ENCODE measurements around the gene ZFYVE28. TPM values are rescaled to one million over a fixed set of nuclear protein-coding genes. Genes with fewer than 3 reads are reported as not detected.
A peak's percentile ranks its signal among the peaks of the same experiment; 100 is the strongest.

Gene ZFYVE28
- total and polyA plus RNA-seq, 2 donors (not counting 1 experiment from before 2014, with no cell fraction given): 5.8 to 12.1 TPM

DNA sequence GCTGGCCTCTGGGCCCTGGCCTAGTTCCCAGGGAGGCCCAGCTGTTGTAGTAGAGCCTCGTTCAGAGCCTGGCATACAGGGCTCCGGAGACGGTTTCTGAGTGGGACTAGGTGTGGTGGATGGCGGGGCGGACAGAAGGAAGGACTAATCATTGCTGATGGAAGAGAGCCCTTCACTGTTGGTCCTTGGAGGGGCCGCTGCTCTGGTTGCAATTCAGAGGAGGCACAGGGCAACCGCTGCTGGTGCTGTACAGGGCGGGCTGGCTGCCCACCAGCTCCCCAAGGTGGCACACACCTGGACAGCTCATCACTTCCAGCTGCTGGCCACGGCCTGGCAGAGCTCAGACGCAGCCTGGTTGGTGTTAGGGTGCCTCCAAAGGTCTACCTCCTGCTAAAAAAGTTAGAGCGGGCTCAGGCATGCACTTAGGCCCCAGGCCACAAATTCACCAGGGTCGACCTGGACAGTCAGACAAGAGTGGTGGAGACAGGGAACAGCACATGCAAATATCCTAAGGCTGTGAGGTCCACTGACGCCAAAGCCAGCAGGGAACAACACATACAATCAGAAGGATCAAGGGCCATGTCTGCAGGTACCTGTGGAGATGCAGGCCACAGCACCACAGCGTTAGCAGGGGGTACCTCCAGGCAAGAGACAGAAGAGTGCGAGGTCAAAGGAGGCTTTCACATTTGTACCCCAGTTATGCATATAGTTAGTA, 43.0 kb upstream of the ZFYVE28 start:
- intact Hi-C loops (cut with micrococcal nuclease): loop anchor here (5.0 kb wide), 1 partner anchor 36 kb away; no protein-coding TSS in a partner anchor
- Mint-ChIP-seq H3K27ac (no peak overlapping the region), H3K9me3 (ENCODE audit: insufficient read depth) (no peaks in the 10 kb centered on the region)

More for the DNA sequence above, 43.0 kb upstream of the ZFYVE28 start:
- 89% methylated on average over 13 of the region's 15 CpGs for WGBS (ENCODE audit: insufficient coverage)
- Mint-ChIP-seq H3K27me3 (peaks cover 3% of the 10 kb centered on the region), H3K4me1 (peaks cover 7% of the 10 kb centered on the region), H3K4me3 (peak overlapping the region; percentile 79)
- H3K36me3 ChIP-seq (replicated peaks in 1 of 2; ENCODE audit: control extremely low read depth in 1 of 2, control insufficient read depth in 1 of 2, extremely low read depth in 1 of 2, insufficient read depth in 2 of 2, low read length in 1 of 2): no peaks in the 10 kb centered on the region
- no peak for TF ChIP-seq EZH2 (IDR thresholded peaks at IDR 0.05; ENCODE audit: borderline replicate concordance, insufficient read depth, low read depth, low read length, poor library complexity, severe bottlenecking)
- TF ChIP-seq, protein P1, sequence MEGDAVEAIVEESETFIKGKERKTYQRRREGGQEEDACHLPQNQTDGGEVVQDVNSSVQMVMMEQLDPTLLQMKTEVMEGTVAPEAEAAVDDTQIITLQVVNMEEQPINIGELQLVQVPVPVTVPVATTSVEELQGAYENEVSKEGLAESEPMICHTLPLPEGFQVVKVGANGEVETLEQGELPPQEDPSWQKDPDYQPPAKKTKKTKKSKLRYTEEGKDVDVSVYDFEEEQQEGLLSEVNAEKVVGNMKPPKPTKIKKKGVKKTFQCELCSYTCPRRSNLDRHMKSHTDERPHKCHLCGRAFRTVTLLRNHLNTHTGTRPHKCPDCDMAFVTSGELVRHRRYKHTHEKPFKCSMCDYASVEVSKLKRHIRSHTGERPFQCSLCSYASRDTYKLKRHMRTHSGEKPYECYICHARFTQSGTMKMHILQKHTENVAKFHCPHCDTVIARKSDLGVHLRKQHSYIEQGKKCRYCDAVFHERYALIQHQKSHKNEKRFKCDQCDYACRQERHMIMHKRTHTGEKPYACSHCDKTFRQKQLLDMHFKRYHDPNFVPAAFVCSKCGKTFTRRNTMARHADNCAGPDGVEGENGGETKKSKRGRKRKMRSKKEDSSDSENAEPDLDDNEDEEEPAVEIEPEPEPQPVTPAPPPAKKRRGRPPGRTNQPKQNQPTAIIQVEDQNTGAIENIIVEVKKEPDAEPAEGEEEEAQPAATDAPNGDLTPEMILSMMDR (IDR thresholded peaks at IDR 0.05): no peak
- CTCF ChIA-PET: interaction anchor here (1.0 to 7.5 kb wide), 7 partner anchors 43 to 242 kb away, joined by 3 to 54 read pairs (median 4); partner anchors contain the start of genes CFAP99, HAUS3 and POLN
- peaks cover 5 to 10% of the 10 kb centered on the region in 2 donors for H3K4me1 ChIP-seq (ENCODE audit: control insufficient read depth in 2 of 2, insufficient read depth in 2 of 2, low read length in 2 of 2)
- H3K9ac ChIP-seq (ENCODE audit: low read length): no peak overlapping the region
- no peak overlapping the region for H3K27ac ChIP-seq (ENCODE audit: low read length in 2 of 2)
- POLR2A ChIA-PET: no interaction called here
- no peaks in the 10 kb centered on the region for H3K9me3 ChIP-seq (ENCODE audit: control extremely low read depth in 1 of 3, control insufficient read depth in 2 of 3, insufficient read depth in 1 of 3, low read length in 2 of 3)
- H3K4me2 ChIP-seq (replicated peaks; ENCODE audit: low read depth, low read length, poor library complexity, severe bottlenecking): no peak overlapping the region
- peaks cover 15% of the 10 kb centered on the region for H4K20me1 ChIP-seq (ENCODE audit: control insufficient read depth, insufficient read depth, low read length, poor library complexity, severe bottlenecking)
- peaks cover 0 to 9% (median 4%) of the 10 kb centered on the region in 4 experiments for H3K27me3 ChIP-seq (replicated peaks in 1 of 4; ENCODE audit: control extremely low read depth in 1 of 4, control insufficient read depth in 3 of 4, insufficient read depth in 4 of 4, low read length in 3 of 4)
- H2AFZ ChIP-seq (ENCODE audit: insufficient read depth, low read depth, low read length, poor library complexity, severe bottlenecking): no peak overlapping the region
- ATAC-seq (ENCODE audit: low read depth): no peak
- H3K79me2 ChIP-seq (ENCODE audit: control insufficient read depth, insufficient read depth, low read length): peaks cover 18% of the 10 kb centered on the region
- DNase-seq: no peak
- no peak overlapping the region for H3K4me3 ChIP-seq (ENCODE audit: control extremely low read depth in 1 of 5, extremely low read depth in 1 of 5, insufficient read depth in 1 of 5, low read depth in 2 of 5, low read length in 4 of 5)

Data from B cell (primary cell).